Ovary (tissue), 9 donors: Measurements from ENCODE around the gene EVA1B. TPM values are rescaled to one million over a fixed set of nuclear protein-coding genes. Genes with fewer than 3 reads are reported as not detected.
A peak's percentile ranks its signal among the peaks of the same experiment; 100 is the strongest.

Experiments
- DNase-seq, 5 donors: peaks; one replicate each; pipeline ENCODE4 v3.0.0-alpha.2; 2019 to 2020
- H3K27ac ChIP-seq, 2 donors: fragments of 200-600 bp; one replicate each; pipeline versions ENCODE4 v1.5.1 to v1.8.0; 2019 to 2022
- H3K27me3 ChIP-seq: fragments of 200-600 bp; one replicate; pipeline ENCODE4 v1.8.0; 2022
- H3K36me3 ChIP-seq: fragments of 200-600 bp; sonication (generic); one replicate; pipeline ENCODE4 v1.5.1; 2019
- H3K4me1 ChIP-seq: one replicate; pipeline ENCODE4 v1.8.1; 2013; ENCODE audit warnings: mild to moderate bottlenecking, moderate library complexity; ENCODE audit not compliant: insufficient read depth
- H3K4me3 ChIP-seq: fragments of 200-600 bp; sonication (generic); one replicate; pipeline ENCODE4 v1.5.1; 2017
- H3K9me3 ChIP-seq, 2 donors: fragments of 200-600 bp in 1 of 2; sonication (generic) in 1 of 2; one replicate each; pipeline versions ENCODE4 v1.5.1 to v1.8.1; 2013 to 2019; ENCODE audit warnings: mild to moderate bottlenecking in 1 of 2, moderate library complexity in 1 of 2
- CTCF ChIP-seq, 3 donors: fragments of 450-650 bp in 2 of 3; fragments of 200-600 bp in 1 of 3; IDR thresholded peaks; one replicate each; pipeline versions ENCODE4 v1.5.1 to v1.8.0; 2016 to 2022; ENCODE audit warnings: antibody characterized with exemption in 3 of 3, mild to moderate bottlenecking in 1 of 3
- EP300 ChIP-seq: sonication (generic); formaldehyde crosslinking; IDR thresholded peaks from one replicate; pipeline ENCODE4 v1.6.1; 2017; ENCODE audit warnings: antibody characterized with exemption
- POLR2A ChIP-seq: fragments of 450-650 bp; IDR thresholded peaks from one replicate; pipeline ENCODE4 v1.6.1; 2017; ENCODE audit warnings: antibody characterized with exemption, mild to moderate bottlenecking, moderate library complexity
- WGBS, 3 donors: extraction: QIAGEN DNeasy Blood & Tissue Kit in 1 of 3; methylation state at CpG; one replicate each; pipeline versions ENCODE4 v1.1.5 to v1.1.7; 2013 to 2017; 5-methylcytosine and 5-hydroxymethylcytosine counted together
- intact Hi-C, 4 donors: fragments of 100-400 bp; cut with DNase I; formaldehyde crosslinking; loops; one replicate each; pipeline versions ENCODE4 v1.11.0 to v1.15.1; 2022 to 2023
- polyA plus RNA-seq, 2 donors: library from polyadenylated mRNA; stranded (reverse); fragments of 200-250 nt in 1 of 2; fragments of 350-450 nt in 1 of 2; fragmentation: Illumina TruSeq in 1 of 2; extraction: RNeasy Lipid Tissue Mini Kit (QIAGEN cat#74804) in 1 of 2; gene quantifications; one replicate each; pipeline ENCODE4 v1.2.3, GENCODE V29; 2013 to 2014
- total RNA-seq, 7 donors: library from RNA; depleted of rRNA in 2 of 7; stranded (reverse); fragments of >200 nt in 2 of 7; fragmentation: NEBNext Ultra II Directional in 3 of 7; extraction: Animal tissue kit (Norgen Biotek cat#: 25700) in 3 of 7; gene quantifications; one replicate each; pipeline versions ENCODE4 v1.1.0 to v1.2.4, GENCODE V29; 2016 to 2023
- donor health status: DM: no; HTN: no; CAD: no; lungs with moderate emphysema.
- donor health status: DM: no; HTN: no; CAD: no.
- donor health status: Bipolar disorder and iron deficiency.
- donor health status: DM: yes; HTN: yes; CAD: no.
- donor health status: DM: no; HTN: no; CAD: no.
- donor health status: DM: yes; HTN: yes; CAD: no.

Gene EVA1B
- total and polyA plus RNA-seq, 9 donors, result 39.9 to 113 (median 55.4) TPM; not detected in 1

GRCh38 chr1:36352910-36353878 is 29.7 kb upstream of the EVA1B start:
- DNase-seq, result no peak
- peaks cover 6% of the 10 kb centered on the region for H3K4me1 ChIP-seq
- H3K9me3 ChIP-seq, result no peaks in the 10 kb centered on the region
- H3K36me3 ChIP-seq, result no peaks in the 10 kb centered on the region
- no peak overlapping the region for H3K4me3 ChIP-seq
- H3K27ac ChIP-seq, result no peak overlapping the region
- H3K27me3 ChIP-seq, result no peaks in the 10 kb centered on the region
- 75 to 77% (median 75%) methylated on average over 13 to 15 of the region's 15 CpGs for WGBS, 3 donors
- intact Hi-C loops, result no loop called here
- TF ChIP-seq EP300 (no peak), POLR2A (no peak), CTCF (IDR thresholded peaks at IDR 0.05) (no peak)

- 71 to 72% (median 72%) methylated on average over 13 of the region's 13 CpGs for WGBS, 3 donors
- intact Hi-C loops, result no loop called here
Measured at GRCh38 chr1:36352125-36352909, 28.9 kb upstream of the EVA1B start.

GRCh38 chr1:36351227-36351977 is 28.0 kb upstream of the EVA1B start:
- intact Hi-C loops, result no loop called here
- H3K27me3 ChIP-seq, result no peaks in the 10 kb centered on the region
- peaks cover 6% of the 10 kb centered on the region for H3K4me1 ChIP-seq
- no peaks in the 10 kb centered on the region for H3K36me3 ChIP-seq
- DNase-seq, result no peak
- H3K27ac ChIP-seq, result peak overlapping the region; percentile 18 to 24
- 52 to 55% (median 54%) methylated on average over 14 of the region's 14 CpGs for WGBS, 3 donors
- TF ChIP-seq POLR2A (no peak), CTCF (IDR thresholded peaks at IDR 0.05) (no peak)
- no peaks in the 10 kb centered on the region for H3K9me3 ChIP-seq
- no peak overlapping the region for H3K4me3 ChIP-seq

More at GRCh38 chr1:36352125-36352909, 28.9 kb upstream of the EVA1B start:
- peaks cover 6% of the 10 kb centered on the region for H3K4me1 ChIP-seq
- no peak for DNase-seq
- TF ChIP-seq EP300 (no peak), CTCF (IDR thresholded peaks at IDR 0.05) (no peak), POLR2A (no peak)
- H3K36me3 ChIP-seq, result no peaks in the 10 kb centered on the region
- H3K9me3 ChIP-seq, result no peaks in the 10 kb centered on the region
- H3K27ac ChIP-seq, result peak overlapping the region in 1 of 2 donors; percentile 18
- H3K4me3 ChIP-seq, result no peak overlapping the region
- H3K27me3 ChIP-seq, result no peaks in the 10 kb centered on the region

DNA sequence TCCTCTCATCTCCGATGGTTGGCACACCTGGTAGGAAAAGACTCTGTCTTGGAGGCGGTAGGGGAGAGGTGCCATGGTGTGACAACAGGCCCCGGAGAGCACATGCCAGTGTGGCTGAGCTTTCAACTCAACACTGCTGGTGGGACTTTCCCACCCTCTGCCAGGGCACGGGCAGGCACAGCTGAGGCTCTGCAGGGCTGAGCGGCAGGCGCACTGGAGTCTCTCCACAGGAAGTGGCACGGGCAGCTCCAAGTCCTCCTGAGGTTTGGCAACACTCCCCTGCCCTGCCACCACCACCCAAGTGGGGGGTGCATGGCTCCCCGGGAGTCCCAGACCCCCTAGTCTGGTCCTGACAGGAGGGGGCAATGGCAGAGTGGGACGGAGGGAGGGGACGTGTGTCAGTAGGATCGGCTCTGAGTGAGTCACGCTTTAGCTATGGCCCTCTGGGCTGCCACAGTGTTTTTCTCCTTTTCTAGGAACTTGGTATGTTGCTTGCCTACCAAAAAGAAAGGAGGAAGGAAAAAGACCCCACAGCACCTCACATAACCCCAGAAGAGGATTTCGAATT is 27.3 kb upstream of the EVA1B start:
- Histone ChIP-seq H3K27ac (peak overlapping the region in 1 of 2 donors; percentile 24), H3K4me3 (no peak overlapping the region), H3K27me3 (no peaks in the 10 kb centered on the region), H3K4me1 (peaks cover 6% of the 10 kb centered on the region), H3K9me3 (no peaks in the 10 kb centered on the region), H3K36me3 (no peaks in the 10 kb centered on the region)
- WGBS, 3 donors, result 40 to 53% (median 51%) methylated on average over 13 of the region's 13 CpGs
- intact Hi-C loops, result no loop called here
- DNase-seq, result no peak
- TF ChIP-seq CTCF (IDR thresholded peaks at IDR 0.05) (no peak), EP300 (no peak), POLR2A (no peak)
